Nephron progenitor cell (in vitro differentiated cells): ENCODE data around the gene GRID2IP.

Experiments
- DNase-seq: peaks from one replicate; pipeline ENCODE4 v3.0.0; 2021
- H3K27ac Mint-ChIP-seq: 2 replicates; pipeline ENCODE4 v1.8.0; 2021; ENCODE audit warnings: mild to moderate bottlenecking, moderate library complexity, mixed read lengths
- H3K27me3 Mint-ChIP-seq: 2 replicates; pipeline ENCODE4 v1.8.0; 2021; ENCODE audit warnings: mild to moderate bottlenecking, low read depth, mixed read lengths; ENCODE audit not compliant: poor library complexity
- H3K36me3 Mint-ChIP-seq: 2 replicates; pipeline ENCODE4 v1.8.0; 2021; ENCODE audit warnings: low read depth, mixed read lengths
- H3K4me1 Mint-ChIP-seq: 2 replicates; pipeline ENCODE4 v1.8.0; 2021; ENCODE audit warnings: mixed read lengths
- H3K4me3 Mint-ChIP-seq: 2 replicates; pipeline ENCODE4 v1.8.0; 2021; ENCODE audit warnings: mild to moderate bottlenecking, moderate library complexity, mixed read lengths
- H3K9me3 Mint-ChIP-seq: 2 replicates; pipeline ENCODE4 v1.8.0; 2021; ENCODE audit warnings: mild to moderate bottlenecking, moderate library complexity, mixed read lengths
- CTCF ChIP-seq: fragments of 200-600 bp; sonication (generic); IDR thresholded peaks from 2 replicates; pipeline ENCODE4 v1.5.0; 2021; ENCODE audit warnings: antibody characterized with exemption

The GRID2IP gene

GRCh38 chr7:6529643-6530042 lies 21.6 kb downstream of the GRID2IP start:
- DNase-seq = no peak
- Mint-ChIP-seq H3K27ac (no peak overlapping the region), H3K4me3 (peak overlapping the region; percentile 80), H3K9me3 (no peaks in the 10 kb centered on the region), H3K27me3 (peaks cover 92% of the 10 kb centered on the region), H3K4me1 (peaks cover 22% of the 10 kb centered on the region), H3K36me3 (no peaks in the 10 kb centered on the region)
- TF ChIP-seq CTCF = no peak

DNA sequence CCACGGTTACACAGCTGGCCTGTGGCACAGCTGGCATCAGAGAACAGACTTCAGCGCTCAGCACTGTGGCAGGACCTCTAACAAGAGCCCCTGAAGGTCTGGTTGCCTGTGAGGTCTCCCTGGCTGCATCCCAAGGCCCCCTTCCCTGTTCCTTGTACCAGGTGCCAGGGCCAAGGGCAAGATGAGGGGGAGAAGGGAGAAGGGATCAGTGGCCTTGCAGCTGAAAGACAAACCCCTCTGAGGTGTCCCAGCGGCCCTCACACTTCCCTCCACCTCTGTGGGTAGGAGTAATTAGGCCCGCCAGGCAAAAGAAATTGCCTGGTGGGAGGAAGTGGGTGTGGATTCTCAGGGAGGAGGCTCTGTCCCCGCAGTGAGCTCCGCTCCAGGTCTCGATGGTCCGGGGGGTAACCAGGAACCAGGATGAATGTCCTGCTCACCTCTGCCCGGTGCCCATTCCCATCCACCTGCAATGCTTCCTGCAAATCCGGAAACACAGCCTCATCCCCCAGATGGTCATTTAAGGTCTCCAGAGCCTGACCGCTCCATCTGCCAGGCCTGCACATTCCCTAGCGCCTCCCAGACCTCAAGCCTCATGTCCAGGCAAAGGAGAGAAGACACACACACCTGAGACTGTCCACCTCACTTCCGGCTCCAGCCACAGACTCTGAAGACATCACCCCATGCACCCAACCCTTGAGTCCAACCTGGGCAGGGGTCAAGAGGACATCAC lies 22.7 kb downstream of the GRID2IP start:
- TF ChIP-seq CTCF = no peak
- no peaks in the 10 kb centered on the region for H3K36me3 Mint-ChIP-seq
- H3K27ac Mint-ChIP-seq = no peak overlapping the region
- H3K27me3 Mint-ChIP-seq = peaks cover 90% of the 10 kb centered on the region
- H3K9me3 Mint-ChIP-seq = no peaks in the 10 kb centered on the region
- no peak for DNase-seq
- H3K4me3 Mint-ChIP-seq = peak overlapping the region; percentile 28
- peaks cover 16% of the 10 kb centered on the region for H3K4me1 Mint-ChIP-seq

DNA sequence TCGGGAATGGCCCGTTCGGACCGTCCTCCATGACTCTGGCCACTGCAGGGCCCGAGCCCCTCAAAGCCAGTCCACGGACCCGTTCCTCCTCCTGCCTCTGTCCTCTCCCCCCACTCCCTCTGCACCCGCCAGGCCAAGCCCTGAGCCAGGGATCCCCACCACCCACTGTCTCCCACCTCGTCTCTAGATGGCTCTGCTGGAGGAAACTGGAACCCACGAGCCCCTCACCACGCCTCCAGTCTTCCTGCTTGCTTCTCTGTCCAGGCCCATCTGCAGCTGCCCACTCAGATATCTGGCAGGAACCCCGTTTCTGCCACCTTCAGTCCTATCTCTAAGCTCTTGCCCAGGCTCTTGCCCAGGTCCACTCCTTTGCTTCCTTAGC lies 24.3 kb downstream of the GRID2IP start:
- H3K27ac Mint-ChIP-seq = no peak overlapping the region
- H3K9me3 Mint-ChIP-seq = no peaks in the 10 kb centered on the region
- H3K27me3 Mint-ChIP-seq = peaks cover 86% of the 10 kb centered on the region

GRCh38 chr7:6520163-6520981 lies 30.9 kb downstream of the GRID2IP start:
- H3K27me3 Mint-ChIP-seq = peaks cover 31% of the 10 kb centered on the region
- DNase-seq = no peak
- H3K27ac Mint-ChIP-seq = no peak overlapping the region
- no peak overlapping the region for H3K4me3 Mint-ChIP-seq
- no peaks in the 10 kb centered on the region for H3K36me3 Mint-ChIP-seq
- no peak for TF ChIP-seq CTCF
- H3K9me3 Mint-ChIP-seq = no peaks in the 10 kb centered on the region
- H3K4me1 Mint-ChIP-seq = peaks cover 11% of the 10 kb centered on the region

More for the DNA sequence above, 24.3 kb downstream of the GRID2IP start:
- TF ChIP-seq CTCF = no peak
- no peak for DNase-seq
- H3K4me1 Mint-ChIP-seq = peaks cover 16% of the 10 kb centered on the region
- no peaks in the 10 kb centered on the region for H3K36me3 Mint-ChIP-seq
- peak overlapping the region; percentile 78 for H3K4me3 Mint-ChIP-seq

DNA sequence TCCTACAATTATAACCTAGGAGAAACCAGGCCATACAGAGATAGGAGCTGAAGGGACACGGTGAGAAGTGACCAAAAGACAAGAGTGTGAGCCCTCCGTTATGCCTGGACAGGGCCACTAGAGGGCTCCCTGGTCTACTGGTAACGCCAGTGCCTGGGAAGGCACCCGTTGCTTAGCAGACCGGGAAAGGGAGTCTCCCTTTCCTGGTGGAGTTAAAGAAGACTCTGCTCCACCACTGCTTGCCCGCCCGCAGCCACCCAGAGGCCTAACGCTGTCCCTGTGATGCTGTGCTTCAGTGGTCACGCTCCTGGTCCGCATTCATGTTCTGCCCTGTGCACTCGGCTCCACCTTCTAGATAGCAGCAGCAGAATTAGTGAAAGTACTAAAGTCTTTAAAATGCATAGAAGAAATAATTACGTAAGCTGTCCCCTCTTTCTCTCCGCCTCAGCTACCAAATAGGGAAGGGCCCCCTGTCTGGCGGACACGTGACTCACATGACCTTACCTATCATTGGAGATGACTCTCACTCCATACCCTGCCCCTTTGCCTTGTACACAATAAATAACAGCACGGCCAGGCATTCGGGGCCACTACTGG lies 34.8 kb downstream of the GRID2IP start:
- Mint-ChIP-seq H3K36me3 (no peaks in the 10 kb centered on the region), H3K4me1 (peaks cover 11% of the 10 kb centered on the region), H3K9me3 (no peaks in the 10 kb centered on the region), H3K27ac (peak overlapping the region; percentile 77), H3K27me3 (peaks cover 15% of the 10 kb centered on the region), H3K4me3 (peak overlapping the region; percentile 56)
- TF ChIP-seq CTCF = peak; percentile 88
- peak; percentile 85 for DNase-seq
